Skeletal muscle tissue (tissue), 4 donors: ENCODE results near the gene OSBPL5. TPM values are rescaled to one million over a fixed set of nuclear protein-coding genes. Genes with fewer than 3 reads are reported as not detected.
"Not testable (repeated sequence)": the region's sequence is repeated elsewhere in the genome, so short reads cannot be mapped to it uniquely, and the experiment has no call there.

Experiments used
- H3K27ac ChIP-seq: one replicate; pipeline ENCODE4 v1.7.0; 2013; ENCODE audit warnings: mild to moderate bottlenecking, low read depth, low read length, inconsistent platforms
- H3K27me3 ChIP-seq, 3 donors: one replicate each; pipeline ENCODE4 v1.7.0; 2013; ENCODE audit warnings: low read length in 3 of 3; ENCODE audit not compliant: control insufficient read depth in 3 of 3, insufficient read depth in 3 of 3
- H3K36me3 ChIP-seq, 3 donors: one replicate each; pipeline ENCODE4 v1.7.0; 2013; ENCODE audit warnings: low read length in 3 of 3; ENCODE audit not compliant: control insufficient read depth in 3 of 3, insufficient read depth in 3 of 3
- H3K4me1 ChIP-seq, 3 donors: one replicate each; pipeline ENCODE4 v1.7.0; 2013; ENCODE audit warnings: low read length in 3 of 3, mild to moderate bottlenecking in 3 of 3; ENCODE audit not compliant: control insufficient read depth in 3 of 3, insufficient read depth in 3 of 3
- H3K4me3 ChIP-seq, 3 donors: one replicate each; pipeline ENCODE4 v1.7.0; 2013; ENCODE audit warnings: low read length in 3 of 3
- H3K9ac ChIP-seq, 3 donors: one replicate each; pipeline ENCODE4 v1.7.0; 2013; ENCODE audit warnings: low read length in 3 of 3, mild to moderate bottlenecking in 3 of 3, moderate library complexity in 2 of 3, low read depth in 1 of 3
- H3K9me3 ChIP-seq, 3 donors: one replicate each; pipeline ENCODE4 v1.7.0; 2013; ENCODE audit warnings: low read length in 3 of 3; ENCODE audit not compliant: control insufficient read depth in 3 of 3
- total RNA-seq: library from RNA; depleted of rRNA; stranded (reverse); fragments of >200 nt; gene quantifications from one replicate; pipeline ENCODE4 v1.2.3, GENCODE V29; 2014
- donor health status: Osteomylitis.

The OSBPL5 gene
- total RNA-seq, 1 donor from 2014 or later = 19.3 TPM

DNA sequence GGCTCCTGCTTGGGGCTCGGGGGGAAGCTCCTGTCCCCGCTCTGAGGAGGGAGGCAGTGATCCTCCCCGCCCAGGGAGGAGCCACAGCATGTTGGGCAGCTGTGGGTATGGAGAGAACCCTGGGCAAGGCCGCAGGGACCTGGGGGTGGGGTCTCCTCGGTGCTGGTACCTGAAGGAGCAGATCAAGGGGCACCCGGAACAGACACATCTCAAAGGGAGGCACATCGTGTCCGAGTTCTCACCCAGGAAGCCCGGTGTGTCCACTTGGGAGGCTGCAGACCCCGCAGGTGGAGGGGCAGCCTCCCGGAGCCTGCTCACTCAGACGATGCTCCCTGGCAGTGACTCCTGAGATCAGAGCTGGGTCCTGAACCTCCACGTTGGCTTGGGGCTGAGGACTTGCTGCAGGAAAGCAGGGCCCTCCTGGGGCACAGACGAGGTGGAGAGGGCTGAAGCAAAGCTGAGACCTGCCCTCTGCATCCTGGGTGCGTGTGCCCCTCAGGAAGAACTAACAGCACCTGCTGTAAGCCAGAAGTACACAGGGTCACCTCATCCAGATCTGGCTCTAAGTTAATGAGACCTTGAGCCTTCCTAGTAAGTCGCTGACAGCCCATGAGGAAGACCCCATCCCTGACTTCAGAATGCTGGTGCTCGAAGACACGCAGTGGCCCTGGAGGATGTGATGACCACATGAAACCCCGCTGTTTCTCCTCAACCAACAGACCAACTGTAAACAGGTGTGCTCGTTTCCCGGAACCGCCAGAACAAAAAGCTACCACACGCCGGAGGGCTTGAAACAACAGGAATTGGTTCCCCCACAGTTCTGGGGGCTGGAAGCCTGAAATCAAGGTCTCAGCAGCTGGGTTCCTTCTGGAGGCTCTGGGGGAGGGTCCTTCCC is 5.9 kb upstream of the OSBPL5 start:
- no peak overlapping the region for H3K4me3 ChIP-seq
- H3K4me1 ChIP-seq = peaks cover 22 to 27% (median 25%) of the 10 kb centered on the region in 3 donors
- no peaks in the 10 kb centered on the region for H3K9me3 ChIP-seq
- H3K36me3 ChIP-seq = no peaks in the 10 kb centered on the region
- H3K27me3 ChIP-seq = no peaks in the 10 kb centered on the region
- no peak overlapping the region for H3K27ac ChIP-seq
- H3K9ac ChIP-seq = peak overlapping the region in 1 of 3 donors; percentile 84

DNA sequence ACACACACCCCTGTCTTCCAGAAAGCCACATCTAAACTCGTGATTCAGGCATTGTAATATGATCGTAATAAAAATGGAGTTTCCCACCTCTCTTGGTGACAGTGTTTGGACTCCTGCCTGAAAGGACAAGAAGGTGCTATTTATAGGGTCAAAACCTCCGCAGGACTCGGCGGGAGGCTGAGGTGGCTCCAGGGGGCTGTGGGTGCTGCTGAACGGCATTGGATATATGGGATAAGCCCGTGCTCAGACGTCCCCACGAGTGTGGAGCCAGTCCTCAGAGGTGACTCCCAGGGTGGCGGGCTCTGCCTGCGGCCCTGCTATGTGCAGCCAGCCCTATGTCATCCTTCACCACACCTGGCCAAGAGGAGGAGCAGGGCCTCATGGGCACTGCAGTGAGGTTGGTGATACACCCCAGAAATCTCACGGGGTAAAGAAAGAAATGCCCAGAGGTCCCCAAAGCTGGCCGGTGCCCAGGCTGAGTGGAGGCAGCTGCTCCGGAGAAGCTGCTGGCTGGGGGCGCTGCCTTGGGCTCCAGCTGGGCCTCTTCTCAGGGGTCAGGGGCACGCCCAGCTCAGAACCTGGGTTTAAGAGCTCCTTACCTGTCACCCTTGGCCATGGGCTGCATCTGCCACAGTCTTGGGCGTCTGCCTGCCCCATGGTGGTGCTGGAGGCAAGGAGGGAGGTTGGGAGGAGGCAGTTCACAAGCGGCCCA is 5.1 kb upstream of the OSBPL5 start:
- Histone ChIP-seq H3K9me3 (no peaks in the 10 kb centered on the region), H3K4me1 (peaks cover 29 to 32% (median 30%) of the 10 kb centered on the region in 3 donors), H3K36me3 (no peaks in the 10 kb centered on the region), H3K9ac (peak overlapping the region in 2 of 3 donors; percentile 76 to 84), H3K27me3 (no peaks in the 10 kb centered on the region), H3K4me3 (peak overlapping the region; percentile 63 to 76 (median 75)), H3K27ac (peak overlapping the region; percentile 60)

GRCh38 chr11:3169255-3170043 is 4.3 kb upstream of the OSBPL5 start:
- H3K4me3 ChIP-seq = peak overlapping the region; percentile 63 to 76 (median 75)
- peaks cover 31 to 35% (median 32%) of the 10 kb centered on the region in 3 donors for H3K4me1 ChIP-seq
- no peaks in the 10 kb centered on the region for H3K9me3 ChIP-seq
- H3K36me3 ChIP-seq = no peaks in the 10 kb centered on the region
- peak overlapping the region; percentile 60 for H3K27ac ChIP-seq
- peak overlapping the region; percentile 73 to 84 (median 76) for H3K9ac ChIP-seq
- H3K27me3 ChIP-seq = no peaks in the 10 kb centered on the region

GRCh38 chr11:3168742-3169254 is 3.7 kb upstream of the OSBPL5 start:
- Histone ChIP-seq H3K27ac (peak overlapping the region; percentile 60), H3K4me1 (peaks cover 38 to 41% (median 38%) of the 10 kb centered on the region in 3 donors), H3K4me3 (peak overlapping the region; percentile 63 to 76 (median 75)), H3K9ac (peak overlapping the region; percentile 73 to 84 (median 76))
- H3K27me3 ChIP-seq, H3K9me3 ChIP-seq, H3K36me3 ChIP-seq: not testable (repeated sequence)

- Histone ChIP-seq H3K9ac (no peak overlapping the region), H3K36me3 (no peaks in the 10 kb centered on the region), H3K4me1 (peaks cover 51 to 54% (median 51%) of the 10 kb centered on the region in 3 donors), H3K4me3 (no peak overlapping the region), H3K9me3 (no peaks in the 10 kb centered on the region), H3K27ac (no peak overlapping the region), H3K27me3 (no peaks in the 10 kb centered on the region)
Measured at GRCh38 chr11:3167143-3168119, 2.3 kb upstream of the OSBPL5 start.

DNA sequence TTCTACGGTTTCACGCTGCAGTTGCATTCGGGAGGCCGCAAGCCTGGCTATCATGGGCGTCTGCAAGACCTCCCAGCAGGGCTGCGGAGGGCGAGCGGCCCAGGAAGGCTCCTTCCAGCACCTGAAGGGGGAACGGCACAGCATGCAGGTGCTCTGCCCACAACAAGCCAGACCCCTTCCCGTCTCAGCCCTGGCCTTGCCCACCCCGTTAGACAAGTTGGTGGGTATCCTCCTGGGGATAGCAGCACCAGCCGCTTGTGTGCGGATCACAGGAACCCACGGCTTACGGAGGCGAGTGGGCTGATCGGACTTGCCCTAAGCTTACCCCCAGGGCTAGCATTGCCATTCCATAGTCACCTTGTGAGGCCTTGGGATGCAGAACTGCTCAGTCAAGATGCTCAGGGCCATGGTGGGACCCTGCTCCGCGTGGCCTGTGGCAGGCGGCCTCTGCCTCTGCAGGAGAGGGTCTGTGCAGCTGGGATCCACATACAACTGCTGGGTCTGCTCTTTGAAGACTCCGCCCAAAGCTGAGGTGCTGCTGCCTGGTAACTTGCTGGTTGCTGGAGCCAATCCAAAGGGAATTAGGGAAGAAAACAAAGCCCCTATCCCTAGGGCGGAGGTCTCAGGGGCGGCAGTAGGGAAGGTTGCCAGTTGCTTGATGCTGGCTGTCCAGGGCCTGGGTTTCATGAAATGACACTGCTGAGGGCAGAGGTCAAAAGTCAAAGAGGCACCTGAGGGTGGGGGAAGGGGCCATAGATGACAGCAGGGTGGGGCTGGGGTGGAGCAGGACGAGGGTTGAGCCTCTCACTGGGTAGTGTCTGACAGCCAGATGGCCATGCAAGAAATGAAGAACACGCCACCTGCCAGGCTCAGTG is 1.4 kb upstream of the OSBPL5 start:
- Histone ChIP-seq H3K27ac (no peak overlapping the region), H3K4me3 (no peak overlapping the region), H3K9me3 (no peaks in the 10 kb centered on the region), H3K9ac (no peak overlapping the region), H3K36me3 (no peaks in the 10 kb centered on the region), H3K4me1 (peaks cover 60 to 63% (median 61%) of the 10 kb centered on the region in 3 donors), H3K27me3 (no peaks in the 10 kb centered on the region)

GRCh38 chr11:3165916-3166267 is 782 bp upstream of the OSBPL5 start:
- Histone ChIP-seq H3K27ac (no peak overlapping the region), H3K36me3 (no peaks in the 10 kb centered on the region), H3K27me3 (no peaks in the 10 kb centered on the region), H3K4me3 (peak overlapping the region in 1 of 3 donors; percentile 65), H3K4me1 (peaks cover 67 to 69% (median 67%) of the 10 kb centered on the region in 3 donors), H3K9me3 (no peaks in the 10 kb centered on the region), H3K9ac (peak overlapping the region in 2 of 3 donors; percentile 53 to 74)

GRCh38 chr11:3164552-3165151 is 458 bp downstream of the OSBPL5 start:
- no peaks in the 10 kb centered on the region for H3K9me3 ChIP-seq
- peak overlapping the region; percentile 56 for H3K27ac ChIP-seq
- H3K36me3 ChIP-seq = no peaks in the 10 kb centered on the region
- no peaks in the 10 kb centered on the region for H3K27me3 ChIP-seq
- H3K4me3 ChIP-seq = peak overlapping the region; percentile 78 to 80 (median 78)
- peak overlapping the region; percentile 69 to 86 (median 75) for H3K9ac ChIP-seq
- H3K4me1 ChIP-seq = peaks cover 64 to 70% (median 67%) of the 10 kb centered on the region in 3 donors
